Neural cell (in vitro differentiated cells): ENCODE data around the gene SLC24A3.

Source experiments
- EZH2 ChIP-seq: fragments of 200-600, 300-800 bp; shearing (Covaris generic), sonication (generic); IDR thresholded peaks from 2 replicates; pipeline ENCODE4 v1.6.1; 2014; ENCODE audit warnings: antibody characterized with exemption, low read length, borderline replicate concordance, mild to moderate bottlenecking; ENCODE audit not compliant: insufficient read depth, poor library complexity, severe bottlenecking
- MXI1 ChIP-seq: fragments of 450-650 bp; conservative IDR thresholded peaks from 2 replicates; pipeline ENCODE4 v1.6.1; 2014; ENCODE audit warnings: antibody characterized with exemption, mild to moderate bottlenecking; ENCODE audit not compliant: poor library complexity, severe bottlenecking
- POLR2AphosphoS5 ChIP-seq: IDR thresholded peaks from 2 replicates; pipeline ENCODE4 v1.6.1; 2012
- RAD21 ChIP-seq: fragments of 450-650 bp; conservative IDR thresholded peaks from 2 replicates; pipeline ENCODE4 v1.6.1; 2014; ENCODE audit warnings: antibody characterized with exemption, mild to moderate bottlenecking, moderate library complexity
- TAF1 ChIP-seq: IDR thresholded peaks from 2 replicates; pipeline ENCODE4 v1.6.1; 2012; ENCODE audit warnings: low read depth
- TF ChIP-seq, protein P1 (sequence below): fragments of 450-650 bp; IDR thresholded peaks from 2 replicates; pipeline ENCODE4 v1.5.1; 2014; ENCODE audit warnings: antibody characterized with exemption, mild to moderate bottlenecking, moderate library complexity; ENCODE audit not compliant: poor library complexity, severe bottlenecking

DNA sequence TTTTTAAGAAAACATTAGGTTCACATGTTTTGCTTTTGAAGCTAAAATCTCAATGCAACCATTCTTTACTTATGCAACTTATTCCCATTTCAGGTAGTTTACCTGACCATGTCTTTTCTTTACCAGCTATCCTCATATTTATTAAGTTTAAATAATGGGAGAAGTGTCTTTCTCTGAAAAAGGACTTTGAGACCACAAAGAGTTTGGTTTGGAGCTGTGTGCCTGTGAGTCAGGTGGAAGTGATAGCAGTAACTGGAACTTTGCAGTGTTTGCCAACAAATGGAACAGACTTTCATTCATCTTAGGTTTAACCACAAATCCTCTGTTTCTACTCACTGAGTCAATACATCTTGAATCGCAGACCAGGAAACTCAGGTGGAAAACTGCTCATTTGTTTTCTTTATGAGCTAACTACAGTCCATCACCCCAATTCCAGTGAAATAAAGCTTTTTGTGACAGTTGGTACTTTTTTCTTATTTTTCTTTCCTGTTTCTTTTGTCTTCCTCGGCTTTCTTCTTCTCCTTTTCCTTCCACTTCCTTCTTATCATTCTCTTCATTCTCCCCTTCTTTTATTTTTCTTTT, 397.3 kb downstream of the SLC24A3 start:
- TF ChIP-seq POLR2AphosphoS5 (no peak), TAF1 (no peak), MXI1 (no peak), EZH2 (no peak), RAD21 (no peak)
- TF ChIP-seq, protein P1, sequence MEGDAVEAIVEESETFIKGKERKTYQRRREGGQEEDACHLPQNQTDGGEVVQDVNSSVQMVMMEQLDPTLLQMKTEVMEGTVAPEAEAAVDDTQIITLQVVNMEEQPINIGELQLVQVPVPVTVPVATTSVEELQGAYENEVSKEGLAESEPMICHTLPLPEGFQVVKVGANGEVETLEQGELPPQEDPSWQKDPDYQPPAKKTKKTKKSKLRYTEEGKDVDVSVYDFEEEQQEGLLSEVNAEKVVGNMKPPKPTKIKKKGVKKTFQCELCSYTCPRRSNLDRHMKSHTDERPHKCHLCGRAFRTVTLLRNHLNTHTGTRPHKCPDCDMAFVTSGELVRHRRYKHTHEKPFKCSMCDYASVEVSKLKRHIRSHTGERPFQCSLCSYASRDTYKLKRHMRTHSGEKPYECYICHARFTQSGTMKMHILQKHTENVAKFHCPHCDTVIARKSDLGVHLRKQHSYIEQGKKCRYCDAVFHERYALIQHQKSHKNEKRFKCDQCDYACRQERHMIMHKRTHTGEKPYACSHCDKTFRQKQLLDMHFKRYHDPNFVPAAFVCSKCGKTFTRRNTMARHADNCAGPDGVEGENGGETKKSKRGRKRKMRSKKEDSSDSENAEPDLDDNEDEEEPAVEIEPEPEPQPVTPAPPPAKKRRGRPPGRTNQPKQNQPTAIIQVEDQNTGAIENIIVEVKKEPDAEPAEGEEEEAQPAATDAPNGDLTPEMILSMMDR, result no peak
